ENCODE data around the gene SHLD1.

GRCh38 chr20:5731753-5732366 is 18.3 kb upstream of the SHLD1 start:
- TF ChIP-seq, protein P1, sequence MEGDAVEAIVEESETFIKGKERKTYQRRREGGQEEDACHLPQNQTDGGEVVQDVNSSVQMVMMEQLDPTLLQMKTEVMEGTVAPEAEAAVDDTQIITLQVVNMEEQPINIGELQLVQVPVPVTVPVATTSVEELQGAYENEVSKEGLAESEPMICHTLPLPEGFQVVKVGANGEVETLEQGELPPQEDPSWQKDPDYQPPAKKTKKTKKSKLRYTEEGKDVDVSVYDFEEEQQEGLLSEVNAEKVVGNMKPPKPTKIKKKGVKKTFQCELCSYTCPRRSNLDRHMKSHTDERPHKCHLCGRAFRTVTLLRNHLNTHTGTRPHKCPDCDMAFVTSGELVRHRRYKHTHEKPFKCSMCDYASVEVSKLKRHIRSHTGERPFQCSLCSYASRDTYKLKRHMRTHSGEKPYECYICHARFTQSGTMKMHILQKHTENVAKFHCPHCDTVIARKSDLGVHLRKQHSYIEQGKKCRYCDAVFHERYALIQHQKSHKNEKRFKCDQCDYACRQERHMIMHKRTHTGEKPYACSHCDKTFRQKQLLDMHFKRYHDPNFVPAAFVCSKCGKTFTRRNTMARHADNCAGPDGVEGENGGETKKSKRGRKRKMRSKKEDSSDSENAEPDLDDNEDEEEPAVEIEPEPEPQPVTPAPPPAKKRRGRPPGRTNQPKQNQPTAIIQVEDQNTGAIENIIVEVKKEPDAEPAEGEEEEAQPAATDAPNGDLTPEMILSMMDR (IDR thresholded peaks at IDR 0.05 in 2 of 3, conservative IDR thresholded peaks at IDR 0.05 in 1 of 3; ENCODE audit: borderline replicate concordance in 1 of 3, insufficient read depth in 1 of 3, low read depth in 2 of 3, low read length in 2 of 3) = no peak
- TF ChIP-seq SP1 (IDR thresholded peaks at IDR 0.05; ENCODE audit: low read depth) = no peak
- TF ChIP-seq POLR2A (IDR thresholded peaks at IDR 0.05; ENCODE audit: borderline replicate concordance, extremely low read depth, insufficient read depth, insufficient read length) = no peak
- TF ChIP-seq SIN3A (IDR thresholded peaks at IDR 0.05; ENCODE audit: low read depth) = no peak
- TF ChIP-seq, protein P2, sequence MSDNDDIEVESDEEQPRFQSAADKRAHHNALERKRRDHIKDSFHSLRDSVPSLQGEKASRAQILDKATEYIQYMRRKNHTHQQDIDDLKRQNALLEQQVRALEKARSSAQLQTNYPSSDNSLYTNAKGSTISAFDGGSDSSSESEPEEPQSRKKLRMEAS (IDR thresholded peaks at IDR 0.05) = no peak
- TF ChIP-seq ZNF274 (IDR thresholded peaks at IDR 0.05; ENCODE audit: low read depth, low read length) = no peak
- TF ChIP-seq EZH2 (IDR thresholded peaks at IDR 0.05) = no peak
- TF ChIP-seq POLR2AphosphoS5 (IDR thresholded peaks at IDR 0.05; ENCODE audit: low read depth, low read length) = no peak
- no peak for TF ChIP-seq ATF3 (IDR thresholded peaks at IDR 0.05)
- TF ChIP-seq RAD21 (IDR thresholded peaks at IDR 0.05; ENCODE audit: low read depth) = no peak
- no peak for TF ChIP-seq REST (IDR thresholded peaks at IDR 0.05; ENCODE audit: low read depth)
- TF ChIP-seq CEBPB (IDR thresholded peaks at IDR 0.05; ENCODE audit: low read depth) = no peak
- TF ChIP-seq YY1 (IDR thresholded peaks at IDR 0.05; ENCODE audit: extremely low read depth, insufficient replicate concordance, low read depth, low read length) = no peak
- no peak for TF ChIP-seq EGR1 (IDR thresholded peaks at IDR 0.05; ENCODE audit: low read depth)

Data from HCT116 (cell line).